Activated CD4-positive, alpha-beta T cell treated with anti-CD3 and anti-CD28 coated beads, Interleukin-2, amount 50 U/mL, for 24 hours (primary cell): ENCODE results near the gene PLEKHO1.
A peak's percentile ranks its signal among the peaks of the same experiment; 100 is the strongest.

ENCODE experiments used
- DNase-seq, 2 donors: peaks; one replicate each; pipeline ENCODE4 v3.0.0-alpha.2; 2020; ENCODE audit warnings: low read depth in 1 of 2, low spot score in 1 of 2

PLEKHO1 gene

GRCh38 chr1:150148837-150149270 is 862 bp upstream of the PLEKHO1 start:
- no peak for DNase-seq

- no peak for DNase-seq
Measured at GRCh38 chr1:150150133-150151021, 661 bp downstream of the PLEKHO1 start.

GRCh38 chr1:150151291-150152181 is 1.8 kb downstream of the PLEKHO1 start:
- DNase-seq, result peak in 1 of 2 donors; percentile 36

GRCh38 chr1:150152182-150152536 is 2.4 kb downstream of the PLEKHO1 start:
- DNase-seq, result no peak

- no peak for DNase-seq
Measured at GRCh38 chr1:150152772-150153456, 3.2 kb downstream of the PLEKHO1 start.

GRCh38 chr1:150154143-150154542 is 4.4 kb downstream of the PLEKHO1 start:
- DNase-seq, result no peak

GRCh38 chr1:150155413-150156071 is 5.8 kb downstream of the PLEKHO1 start:
- DNase-seq, result no peak

GRCh38 chr1:150156868-150157603 is 7.3 kb downstream of the PLEKHO1 start:
- no peak for DNase-seq

GRCh38 chr1:150159550-150159949 is 9.8 kb downstream of the PLEKHO1 start:
- DNase-seq, result no peak

- no peak for DNase-seq
Measured at GRCh38 chr1:150160964-150161621, 11.4 kb downstream of the PLEKHO1 start.

- no peak for DNase-seq
Measured at GRCh38 chr1:150161747-150162581, 12.2 kb downstream of the PLEKHO1 start.

- no peak for DNase-seq
Measured at GRCh38 chr1:150162582-150162861, 12.8 kb downstream of the PLEKHO1 start.

- no peak for DNase-seq
Measured at GRCh38 chr1:150162862-150163706, 13.4 kb downstream of the PLEKHO1 start.

- no peak for DNase-seq
Measured at GRCh38 chr1:150164224-150164623, 14.5 kb downstream of the PLEKHO1 start.

GRCh38 chr1:150164779-150165178 is 15.1 kb downstream of the PLEKHO1 start:
- no peak for DNase-seq

GRCh38 chr1:150165622-150166612 is 16.2 kb downstream of the PLEKHO1 start:
- DNase-seq, result no peak
